Thyroid gland (tissue), 4 donors: ENCODE measurements around the gene CCDC60. TPM values are rescaled to one million over a fixed set of nuclear protein-coding genes. Genes with fewer than 3 reads are reported as not detected.

ENCODE experiments used
- DNase-seq, 2 donors: peaks; one replicate each; pipeline ENCODE4 v3.0.0-alpha.2; 2019
- H3K27ac ChIP-seq, 3 donors: fragments of 200-600 bp; sonication (generic); 1 replicate in 2 of 3; 2 replicates in 1 of 3; pipeline ENCODE4 v1.5.1; 2016 to 2019; ENCODE audit warnings: mild to moderate bottlenecking in 1 of 3, moderate library complexity in 1 of 3
- H3K27me3 ChIP-seq: fragments of 200-600 bp; sonication (generic); one replicate; pipeline ENCODE4 v1.5.1; 2019
- H3K36me3 ChIP-seq, 2 donors: fragments of 200-600 bp; sonication (generic); one replicate each; pipeline ENCODE4 v1.5.1; 2016 to 2019
- H3K4me1 ChIP-seq, 2 donors: fragments of 200-600 bp; sonication (generic); one replicate each; pipeline ENCODE4 v1.5.1; 2017 to 2019
- H3K4me3 ChIP-seq, 3 donors: fragments of 200-600 bp; sonication (generic); replicated peaks in 1 of 3; 1 replicate in 2 of 3; 2 replicates in 1 of 3; pipeline ENCODE4 v1.5.1; 2016; ENCODE audit warnings: mild to moderate bottlenecking in 1 of 3
- H3K9me3 ChIP-seq: fragments of 200-600 bp; sonication (generic); one replicate; pipeline ENCODE4 v1.5.1; 2017
- CTCF ChIP-seq, 6 experiments: fragments of 200-600 bp in 3 of 6; fragments of 450-650 bp in 3 of 6; sonication (generic) in 3 of 6; IDR thresholded peaks; one replicate each; pipeline ENCODE4 v1.5.1; 2016 to 2019; ENCODE audit warnings: antibody characterized with exemption in 6 of 6, mild to moderate bottlenecking in 2 of 6, inconsistent platforms in 1 of 6, moderate library complexity in 1 of 6
- POLR2A ChIP-seq, 2 donors: fragments of 450-650 bp; IDR thresholded peaks; one replicate each; pipeline ENCODE4 v1.6.1; 2017; ENCODE audit warnings: antibody characterized with exemption in 2 of 2, mild to moderate bottlenecking in 2 of 2, moderate library complexity in 1 of 2
- WGBS, 2 donors: methylation state at CpG; one replicate each; pipeline ENCODE4 v1.1.5; 2017; 5-methylcytosine and 5-hydroxymethylcytosine counted together
- intact Hi-C: fragments of 100-400 bp; cut with DNase I; formaldehyde crosslinking; loops from one replicate; pipeline ENCODE4 v1.15.1; 2023
- total RNA-seq, 4 donors: library from RNA; depleted of rRNA; stranded (reverse); fragments of >200 nt; gene quantifications; one replicate each; pipeline ENCODE4 v1.2.3, GENCODE V29; 2016

Gene CCDC60
- total RNA-seq, 4 donors from 2014 or later: not detected

- 86 to 91% methylated on average over 3 of the region's 3 CpGs for WGBS, 2 donors
- Histone ChIP-seq H3K4me3 (no peak overlapping the region), H3K36me3 (no peaks in the 10 kb centered on the region), H3K4me1 (no peaks in the 10 kb centered on the region), H3K9me3 (no peaks in the 10 kb centered on the region), H3K27ac (no peak overlapping the region), H3K27me3 (no peaks in the 10 kb centered on the region)
- no peak for TF ChIP-seq POLR2A (IDR thresholded peaks at IDR 0.05)
- no peak for TF ChIP-seq CTCF (IDR thresholded peaks at IDR 0.05)
- intact Hi-C loops: no loop called here
- no peak for DNase-seq
Observed at GRCh38 chr12:119565404-119565803, 230.9 kb downstream of the CCDC60 start.

GRCh38 chr12:119570771-119571170 lies 236.2 kb downstream of the CCDC60 start:
- intact Hi-C loops: no loop called here
- Histone ChIP-seq H3K36me3 (no peaks in the 10 kb centered on the region), H3K9me3 (no peaks in the 10 kb centered on the region), H3K4me3 (no peak overlapping the region), H3K27ac (no peak overlapping the region), H3K27me3 (no peaks in the 10 kb centered on the region), H3K4me1 (no peaks in the 10 kb centered on the region)
- no peak for DNase-seq
- TF ChIP-seq POLR2A (IDR thresholded peaks at IDR 0.05): no peak
- TF ChIP-seq CTCF (IDR thresholded peaks at IDR 0.05): no peak
- 73 to 84% methylated on average over 6 of the region's 6 CpGs for WGBS, 2 donors

GRCh38 chr12:119573086-119573485 lies 238.6 kb downstream of the CCDC60 start:
- no peak overlapping the region for H3K27ac ChIP-seq
- H3K36me3 ChIP-seq: no peaks in the 10 kb centered on the region
- no peaks in the 10 kb centered on the region for H3K9me3 ChIP-seq
- no peak overlapping the region for H3K4me3 ChIP-seq
- TF ChIP-seq POLR2A (IDR thresholded peaks at IDR 0.05) (no peak), CTCF (IDR thresholded peaks at IDR 0.05) (no peak)
- WGBS, 2 donors: 77 to 88% methylated on average over 1 of the region's 1 CpG
- no peaks in the 10 kb centered on the region for H3K27me3 ChIP-seq
- no peak for DNase-seq
- H3K4me1 ChIP-seq: no peaks in the 10 kb centered on the region
- intact Hi-C loops: no loop called here

- TF ChIP-seq POLR2A (IDR thresholded peaks at IDR 0.05) (no peak), CTCF (IDR thresholded peaks at IDR 0.05) (no peak)
- DNase-seq: no peak
- WGBS, 2 donors: 93 to 98% methylated on average over 1 of the region's 1 CpG
Observed at GRCh38 chr12:119574255-119574654, 239.7 kb downstream of the CCDC60 start.

GRCh38 chr12:119576118-119576810 lies 241.7 kb downstream of the CCDC60 start:
- Histone ChIP-seq H3K27me3 (no peaks in the 10 kb centered on the region), H3K36me3 (no peaks in the 10 kb centered on the region), H3K9me3 (no peaks in the 10 kb centered on the region), H3K4me3 (no peak overlapping the region), H3K27ac (no peak overlapping the region), H3K4me1 (no peaks in the 10 kb centered on the region)
- intact Hi-C loops: no loop called here
- WGBS, 2 donors: 74 to 77% methylated on average over 8 of the region's 8 CpGs
- TF ChIP-seq CTCF (IDR thresholded peaks at IDR 0.05): no peak
- no peak for TF ChIP-seq POLR2A (IDR thresholded peaks at IDR 0.05)
- no peak for DNase-seq

More at GRCh38 chr12:119574255-119574654, 239.7 kb downstream of the CCDC60 start:
- Histone ChIP-seq H3K4me1 (no peaks in the 10 kb centered on the region), H3K9me3 (no peaks in the 10 kb centered on the region), H3K27me3 (no peaks in the 10 kb centered on the region), H3K27ac (no peak overlapping the region), H3K4me3 (no peak overlapping the region), H3K36me3 (no peaks in the 10 kb centered on the region)
- intact Hi-C loops: no loop called here
